GM19372 (cell line): ENCODE data around the gene SLC6A18.

ENCODE experiments used
- ATAC-seq: cut with Tn5 transposase; IDR thresholded peaks from one replicate; pipeline ENCODE4 v1.9.1; 2021; ENCODE audit warnings: mild to moderate bottlenecking, low read depth, moderate library complexity; ENCODE audit not compliant: unreplicated experiment

The SLC6A18 gene

DNA sequence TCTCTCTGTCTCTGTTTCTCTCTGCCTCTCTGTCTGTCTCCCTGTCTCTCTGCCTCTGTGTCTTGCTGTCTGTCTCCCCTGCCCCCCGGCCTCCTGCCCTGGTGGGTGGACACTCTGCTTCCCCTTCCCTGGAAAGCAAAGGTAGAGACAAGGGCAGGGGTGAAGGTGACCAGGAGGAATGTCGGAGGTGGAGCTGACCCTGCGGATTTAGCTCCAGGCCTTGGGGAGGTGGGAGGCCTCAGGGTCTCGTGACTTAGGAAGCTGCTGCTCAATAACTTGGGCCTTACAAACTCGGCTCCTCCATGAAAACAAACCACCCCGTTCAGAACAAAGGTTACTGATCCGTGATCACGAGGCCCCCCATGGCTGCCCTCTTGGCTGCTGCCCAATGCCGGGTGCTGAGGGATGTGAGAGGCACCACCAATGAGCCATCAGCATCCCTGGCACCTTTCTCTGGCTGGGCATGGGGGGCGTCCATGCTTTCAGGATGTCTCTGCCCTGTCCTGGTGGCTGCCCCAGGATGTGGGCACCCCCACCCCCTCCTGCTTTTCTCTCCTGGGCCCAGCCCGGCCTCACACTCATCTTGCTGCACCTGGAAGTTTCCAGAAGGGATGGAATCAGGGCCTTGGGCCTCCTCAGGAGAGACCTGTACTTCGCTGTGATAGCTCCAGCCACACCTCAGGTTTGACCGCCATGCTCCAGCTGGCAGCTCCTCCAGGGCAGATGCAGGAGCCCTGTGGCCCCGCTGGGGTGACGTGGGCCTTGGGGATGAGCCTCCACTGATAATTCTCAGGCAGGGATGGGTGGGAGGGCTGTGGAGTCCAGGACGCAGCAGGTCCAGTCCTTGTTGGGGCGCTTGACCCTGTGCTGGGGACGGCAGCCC is 38.6 kb upstream of the SLC6A18 start:
- ATAC-seq, result no peak

DNA sequence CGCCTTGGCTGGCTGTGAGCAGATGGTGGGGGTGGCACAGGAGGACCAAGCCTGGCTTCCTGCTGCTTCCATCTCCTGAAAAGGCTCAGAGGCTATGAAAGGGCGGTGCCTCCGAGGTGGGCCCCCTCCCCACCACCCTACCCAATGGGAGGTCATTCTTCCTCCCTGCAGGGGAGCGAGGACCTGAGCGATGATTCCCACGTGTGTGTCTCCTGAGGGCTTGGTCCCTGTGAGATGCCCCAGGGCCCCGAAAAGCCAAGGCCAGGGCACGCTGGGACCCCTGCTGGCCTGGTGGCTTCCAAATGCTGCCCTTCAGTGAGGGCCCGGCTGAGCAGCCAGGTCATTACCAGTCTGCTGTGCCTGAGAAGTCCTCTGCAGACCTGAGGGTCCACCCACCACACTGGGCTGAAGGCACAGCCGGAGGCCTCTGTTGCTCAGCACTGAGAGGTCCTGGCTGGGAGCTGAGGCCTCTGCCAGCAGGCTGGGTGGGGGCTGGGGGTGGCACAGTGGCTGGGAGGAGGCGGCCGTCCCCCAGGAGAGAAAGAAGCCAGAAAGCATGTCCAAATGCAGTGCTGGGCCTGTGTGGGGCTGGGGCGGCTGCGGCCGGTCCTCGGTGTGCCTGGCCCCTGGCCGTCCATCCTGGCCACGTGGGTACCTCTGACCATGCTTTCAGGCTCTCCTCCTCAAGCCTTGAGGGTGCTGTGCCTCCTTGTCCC is 37.8 kb upstream of the SLC6A18 start:
- ATAC-seq, result no peak

DNA sequence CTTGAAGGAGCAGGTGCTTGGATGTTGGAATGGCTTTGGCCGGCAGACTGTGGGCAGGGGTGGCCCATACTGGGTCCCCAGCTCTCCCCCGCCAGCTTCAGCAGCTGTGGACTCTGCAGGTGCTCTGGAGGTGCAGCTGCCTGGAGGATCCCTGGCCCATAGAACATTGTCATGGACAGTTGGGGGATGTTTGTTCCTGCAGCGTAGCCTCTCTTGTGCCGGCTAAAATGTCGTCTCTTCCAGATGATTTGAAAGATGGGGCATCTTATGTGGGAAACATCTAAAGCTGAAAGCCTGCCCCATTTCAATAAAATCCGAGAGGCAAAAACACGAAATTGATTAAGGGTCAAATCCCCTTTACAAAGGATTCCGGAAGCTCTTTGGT is 37.2 kb upstream of the SLC6A18 start:
- ATAC-seq, result no peak

DNA sequence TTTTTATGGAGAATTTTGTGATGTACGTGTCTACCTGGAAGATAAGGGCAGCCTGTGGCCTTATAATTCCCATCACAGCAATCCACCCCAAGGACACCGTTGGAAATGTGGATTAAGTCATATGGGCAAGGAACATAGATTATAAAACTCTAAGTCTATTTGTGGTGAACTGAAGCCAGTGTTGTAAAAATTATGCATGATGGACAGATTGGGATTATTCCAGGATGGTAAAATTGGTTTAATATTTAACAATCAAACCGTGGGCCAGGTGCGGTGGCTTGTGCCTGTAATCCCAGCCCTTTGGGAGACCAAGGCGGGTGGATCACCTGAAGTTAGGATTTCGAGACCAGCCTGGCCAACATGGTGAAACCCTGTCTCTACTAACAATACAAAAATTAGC is 36.7 kb upstream of the SLC6A18 start:
- no peak for ATAC-seq

DNA sequence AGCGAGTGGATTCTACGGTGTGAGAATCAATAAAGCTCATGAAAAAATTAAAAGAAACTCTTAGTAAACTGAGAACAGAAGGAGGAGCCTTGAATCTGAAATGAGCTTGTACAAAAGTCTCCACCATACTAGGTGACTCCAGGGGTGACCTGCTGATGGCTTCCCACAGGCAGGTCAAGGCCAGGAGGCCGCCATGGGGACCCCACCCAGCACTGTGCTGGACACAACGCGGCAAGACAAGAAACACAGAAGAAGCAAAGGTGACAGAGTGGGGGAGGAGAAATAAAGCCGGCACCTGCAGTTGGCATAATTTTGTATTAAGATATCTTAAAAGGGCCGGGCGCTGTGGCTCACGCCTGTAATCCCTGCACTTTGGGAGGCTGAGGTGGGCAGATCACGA is 35.9 kb upstream of the SLC6A18 start:
- ATAC-seq, result no peak

DNA sequence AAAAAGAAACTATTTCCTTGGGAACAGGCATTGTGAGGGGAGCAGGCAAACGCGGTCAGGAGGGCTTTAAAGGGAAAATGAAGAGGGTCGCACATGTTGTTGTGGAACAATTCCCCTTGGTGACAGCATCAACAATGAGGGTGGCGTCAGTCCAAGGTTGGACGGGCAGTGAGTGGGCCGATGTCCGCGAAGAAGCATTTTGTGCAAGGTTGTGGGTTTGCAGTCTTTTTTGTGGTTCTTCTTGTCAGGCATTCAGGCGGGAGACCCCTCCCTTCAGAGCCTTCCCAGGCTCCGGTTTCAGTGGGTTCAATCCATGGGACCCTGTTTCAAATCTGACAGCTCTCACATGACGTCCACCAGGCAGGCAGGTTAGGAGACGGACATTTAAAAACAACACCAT is 34.9 kb upstream of the SLC6A18 start:
- no peak for ATAC-seq

DNA sequence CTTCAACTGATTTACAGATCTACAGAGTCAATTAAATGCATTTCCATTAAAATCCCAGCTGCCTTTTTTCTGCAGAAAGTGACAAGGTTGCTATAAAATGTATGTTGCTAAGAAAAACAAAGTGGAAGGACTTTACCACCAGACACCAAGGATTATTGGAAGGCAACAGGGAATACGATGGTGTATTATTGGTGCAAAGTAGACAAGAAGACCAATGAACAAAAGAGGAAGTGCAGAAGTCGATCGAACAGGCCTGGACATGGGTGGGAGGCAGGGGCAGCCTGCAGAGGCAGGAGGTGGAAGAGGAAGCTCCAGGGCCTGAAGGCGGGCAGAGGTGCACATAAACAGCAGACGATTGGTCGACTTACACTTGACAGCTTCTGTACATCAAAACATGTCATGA is 34.3 kb upstream of the SLC6A18 start:
- ATAC-seq, result no peak

DNA sequence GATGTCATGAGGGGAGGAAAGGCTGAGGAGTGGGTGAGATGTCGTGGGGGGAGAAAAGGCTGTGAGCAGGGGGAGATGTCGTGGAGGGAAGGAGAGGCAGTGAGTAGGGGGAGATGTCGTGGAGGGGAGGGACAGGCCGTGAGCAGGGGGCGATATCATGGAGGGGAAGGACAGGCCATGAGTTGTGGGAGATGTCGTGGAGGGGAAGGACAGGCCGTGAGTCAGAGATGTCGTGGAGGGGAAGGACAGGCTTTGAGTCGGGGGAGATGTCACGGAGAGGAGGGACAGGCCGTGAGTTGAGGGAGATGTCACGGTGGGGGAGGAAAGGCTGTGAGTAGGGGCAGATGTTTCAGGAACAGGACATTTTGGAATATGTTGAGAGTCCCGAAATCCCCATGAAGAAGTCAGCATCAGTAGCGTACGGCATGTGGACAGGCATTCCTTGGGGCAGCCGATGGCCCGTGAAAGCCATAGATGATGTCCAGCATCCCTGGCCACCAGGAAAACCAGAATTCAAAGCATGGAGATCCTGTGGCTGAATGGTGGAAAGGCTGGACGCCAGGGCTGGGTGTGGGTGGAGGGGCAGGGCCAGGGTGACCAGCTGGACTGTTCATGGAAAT is 32.1 kb upstream of the SLC6A18 start:
- ATAC-seq, result no peak

DNA sequence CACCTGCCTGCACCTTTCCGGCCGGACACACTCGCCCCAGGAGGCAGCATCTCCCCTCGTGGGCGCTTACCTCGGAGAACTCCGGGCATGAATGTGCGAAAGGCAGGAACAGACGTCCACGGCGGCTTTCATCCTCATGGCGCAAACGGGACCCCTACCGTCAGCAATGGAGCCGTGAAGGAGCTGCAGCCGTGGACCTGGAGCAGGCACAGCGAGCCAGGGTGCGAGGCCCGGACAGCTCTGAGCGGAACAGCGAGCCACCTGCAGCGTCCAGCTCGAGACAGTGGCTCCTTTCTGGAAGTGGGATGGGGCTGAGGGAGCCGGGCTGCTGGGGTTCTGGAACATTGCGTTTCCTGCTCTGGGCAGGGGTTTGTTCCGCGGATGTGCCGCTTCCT is 31.6 kb upstream of the SLC6A18 start:
- ATAC-seq, result no peak

DNA sequence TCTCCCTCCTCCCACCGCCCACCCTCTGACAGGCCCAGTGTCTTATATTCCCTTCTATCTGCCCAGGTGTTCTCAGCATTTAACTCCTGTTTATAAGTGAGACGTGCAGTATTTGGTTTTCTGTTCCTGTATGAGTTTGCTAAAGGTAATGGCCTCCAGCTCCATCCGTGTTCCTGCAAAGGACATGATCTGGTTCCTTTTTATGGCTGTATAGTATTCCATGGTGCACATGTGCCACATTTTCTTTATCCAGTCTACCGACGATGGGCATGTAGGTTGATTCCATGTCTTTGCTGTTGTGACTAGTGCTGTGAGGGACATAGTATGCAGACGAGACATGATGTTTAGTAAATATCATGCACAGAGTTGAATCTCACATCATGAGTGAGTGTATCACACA is 30.8 kb upstream of the SLC6A18 start:
- no peak for ATAC-seq

DNA sequence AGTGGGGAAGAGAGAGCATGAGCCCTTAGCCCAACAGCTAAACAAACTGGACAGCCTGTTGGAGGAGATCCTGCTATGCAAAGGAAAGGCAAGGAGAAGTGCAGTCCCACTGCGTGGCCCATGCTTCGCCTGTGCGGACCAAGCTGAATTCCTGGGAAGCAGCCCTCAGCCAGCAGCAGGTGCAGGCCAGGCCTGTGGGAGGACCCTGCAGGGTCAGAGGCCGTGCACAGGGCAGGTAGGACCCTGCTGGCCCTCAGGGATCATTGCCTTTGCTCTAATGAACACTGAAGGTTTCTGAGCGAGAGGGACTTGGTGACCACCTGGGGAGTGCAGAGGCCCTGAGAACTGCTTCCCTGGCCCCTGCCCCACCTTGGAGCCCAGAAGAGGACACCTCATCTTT is 29.7 kb upstream of the SLC6A18 start:
- ATAC-seq, result no peak

DNA sequence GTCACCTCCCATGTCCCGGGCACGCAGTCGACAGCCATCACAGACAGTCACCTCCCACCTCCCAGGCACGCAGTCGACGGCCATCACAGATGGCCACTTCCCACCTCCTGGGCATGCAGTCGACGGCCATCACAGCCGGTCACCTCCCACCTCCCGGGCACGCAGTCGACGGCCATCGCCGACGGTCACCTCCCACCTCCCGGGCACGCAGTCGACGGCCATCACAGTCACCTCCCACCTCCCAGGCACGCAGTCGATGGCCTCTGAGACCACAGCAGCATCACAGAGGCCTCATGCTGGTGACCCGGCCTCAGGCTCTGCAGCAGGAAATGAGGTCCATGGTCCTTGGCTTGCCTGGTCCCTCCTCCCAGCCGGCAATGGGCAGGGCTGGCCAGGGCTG is 29.3 kb upstream of the SLC6A18 start:
- no peak for ATAC-seq

DNA sequence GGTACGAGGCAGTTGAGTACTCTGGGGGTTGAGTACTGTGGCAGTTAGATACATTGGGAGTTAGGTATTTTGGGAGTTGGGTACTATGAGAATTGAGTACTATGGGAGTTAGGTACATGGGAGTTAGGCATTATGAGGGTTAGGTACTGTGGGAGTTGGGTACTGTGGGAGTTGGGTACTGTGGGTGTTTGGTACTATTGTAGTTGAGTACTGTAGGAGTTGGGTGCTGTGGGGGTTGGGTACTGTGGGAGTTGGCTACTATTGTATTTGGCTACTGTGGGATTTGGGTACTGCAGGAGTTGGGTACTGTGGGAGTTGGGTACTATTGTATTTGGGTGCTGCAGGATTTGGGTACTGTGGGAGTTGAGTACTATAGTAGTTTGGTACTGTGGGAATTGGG is 28.6 kb upstream of the SLC6A18 start:
- no peak for ATAC-seq

DNA sequence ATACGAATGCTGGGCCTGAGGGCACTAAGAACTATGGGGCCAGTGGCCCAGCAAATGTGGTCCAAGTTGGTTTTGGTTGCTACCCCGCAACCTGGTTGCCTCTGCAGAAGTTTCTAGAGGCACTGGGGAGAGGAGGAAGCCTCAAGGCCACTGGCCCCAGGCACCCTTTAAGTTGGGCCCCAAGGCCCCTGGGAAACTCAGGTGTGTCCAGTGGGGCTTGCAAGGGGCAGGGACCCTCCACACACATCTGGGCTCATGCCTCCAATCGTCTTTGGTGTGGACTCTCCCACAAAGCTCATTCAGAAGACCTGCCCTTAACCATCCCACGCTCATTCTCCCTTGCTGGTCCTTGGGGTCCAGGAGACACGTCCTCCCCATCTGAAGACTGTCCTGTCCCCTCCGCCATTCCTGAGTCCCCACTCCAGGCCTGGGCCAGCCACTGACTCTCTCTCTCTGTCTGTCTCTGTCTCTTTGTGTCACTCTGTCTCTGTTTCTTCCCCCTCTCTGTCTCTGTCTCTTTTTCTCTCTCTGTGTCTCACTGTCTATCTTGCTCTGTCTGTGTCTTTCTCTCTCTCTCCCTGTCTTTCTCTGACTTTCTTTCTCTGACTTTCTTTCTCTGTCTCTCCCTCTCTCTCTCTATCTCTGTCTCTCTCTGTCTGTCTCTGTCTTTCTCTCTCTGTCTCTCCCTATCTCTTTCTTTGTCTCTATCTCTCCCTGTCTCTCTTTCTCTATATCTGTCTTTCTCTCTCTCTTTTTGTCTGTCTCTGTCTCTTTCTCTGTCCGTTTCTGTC is 27.1 kb upstream of the SLC6A18 start:
- ATAC-seq, result no peak

DNA sequence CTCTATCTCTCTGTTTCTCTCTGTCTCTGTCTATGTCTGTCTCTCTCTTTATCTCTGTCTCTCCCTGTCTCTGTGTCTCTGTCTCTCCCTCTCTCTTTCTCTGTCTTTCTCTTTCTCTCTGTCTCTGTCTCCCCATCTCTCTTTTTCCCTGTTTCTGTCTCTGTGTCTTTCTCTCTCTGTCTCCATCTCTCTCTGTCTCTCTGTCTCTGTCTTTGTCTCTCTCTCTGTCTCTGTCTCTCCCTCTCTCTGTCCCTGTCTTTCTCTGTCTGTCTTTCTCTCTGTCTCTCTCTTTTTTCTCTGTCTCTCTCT is 25.9 kb upstream of the SLC6A18 start:
- no peak for ATAC-seq

DNA sequence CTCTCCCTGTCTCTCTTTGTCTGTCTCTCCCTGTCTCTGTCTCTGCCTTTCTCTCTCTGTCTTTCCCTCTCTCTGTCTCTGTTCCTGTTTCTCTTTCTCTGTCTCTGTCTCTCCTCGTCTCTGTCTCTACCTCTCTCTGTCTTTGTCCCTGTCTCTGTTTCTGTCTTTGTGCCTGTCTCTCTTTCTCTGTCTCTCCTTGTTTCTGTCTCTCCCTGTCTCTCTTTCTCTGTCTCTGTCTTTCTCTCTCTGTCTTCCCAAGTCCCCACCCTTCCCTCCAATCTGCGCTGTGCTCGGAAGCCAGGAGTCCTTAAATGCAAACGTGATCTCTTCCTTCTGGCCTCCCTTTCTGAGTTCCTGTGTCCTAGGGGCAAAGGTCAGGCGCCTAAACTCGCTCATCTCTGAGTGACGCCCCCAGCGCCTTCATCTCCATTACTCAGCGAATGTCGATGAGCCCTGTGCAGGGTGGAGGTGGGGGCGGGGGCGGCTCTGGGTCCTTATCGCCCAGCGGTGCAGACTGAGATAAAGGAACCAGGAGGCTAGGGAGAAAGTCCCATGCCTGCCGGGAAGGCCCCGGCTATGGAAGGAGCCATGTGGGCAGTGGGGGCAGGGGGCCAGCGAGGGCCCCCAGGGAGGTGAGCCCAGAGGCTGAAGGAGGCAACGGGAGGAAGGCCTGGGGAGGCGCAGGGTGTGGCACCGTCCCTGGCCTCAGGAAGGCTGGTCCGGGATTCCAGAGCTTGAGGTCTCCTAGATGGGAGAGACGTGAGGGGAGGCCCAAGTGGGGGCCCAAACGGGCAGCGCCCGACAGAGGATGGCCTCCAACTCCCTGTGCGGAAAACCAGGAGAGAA is 25.3 kb upstream of the SLC6A18 start:
- no peak for ATAC-seq

DNA sequence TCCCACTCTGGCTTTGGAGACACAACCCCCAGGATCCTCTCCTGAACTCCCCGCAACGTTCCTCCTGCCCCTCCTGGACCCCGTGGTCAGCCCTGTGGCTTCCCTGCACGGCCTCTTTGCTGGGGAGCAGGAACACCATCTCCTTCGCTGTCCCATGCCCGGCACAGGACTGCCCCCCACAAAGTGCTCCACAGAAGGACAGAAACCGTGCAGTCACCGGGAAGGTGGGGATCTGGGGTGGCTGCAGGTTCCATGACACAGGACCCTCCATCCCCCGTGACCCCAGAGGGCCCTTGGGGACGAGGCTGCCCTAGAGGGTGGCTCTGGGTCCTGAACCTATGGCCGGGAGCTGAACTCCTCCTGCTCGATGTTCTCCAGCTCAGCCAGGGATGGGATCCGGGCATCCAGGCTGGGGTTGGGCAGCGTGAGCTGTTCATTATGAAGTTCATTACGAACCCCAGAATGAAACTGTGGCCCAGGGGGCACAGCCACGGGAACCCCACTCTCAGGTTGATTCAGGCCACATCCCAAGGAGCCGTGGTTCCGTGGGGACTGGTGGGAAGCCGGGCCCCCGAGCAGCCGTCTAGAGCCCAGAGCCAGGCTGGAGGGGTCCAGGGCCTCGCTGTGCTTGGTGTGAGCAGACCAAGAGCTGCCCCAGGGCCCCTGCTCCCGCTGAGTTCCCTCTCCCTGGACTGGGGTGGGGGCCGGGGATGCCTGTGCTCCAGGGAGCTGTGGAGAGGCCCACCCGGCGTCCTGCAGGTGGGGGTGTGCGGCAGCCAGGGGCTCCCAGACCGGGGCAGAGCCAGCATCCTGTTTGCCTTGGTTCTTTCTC is 24.5 kb upstream of the SLC6A18 start:
- ATAC-seq, result no peak

DNA sequence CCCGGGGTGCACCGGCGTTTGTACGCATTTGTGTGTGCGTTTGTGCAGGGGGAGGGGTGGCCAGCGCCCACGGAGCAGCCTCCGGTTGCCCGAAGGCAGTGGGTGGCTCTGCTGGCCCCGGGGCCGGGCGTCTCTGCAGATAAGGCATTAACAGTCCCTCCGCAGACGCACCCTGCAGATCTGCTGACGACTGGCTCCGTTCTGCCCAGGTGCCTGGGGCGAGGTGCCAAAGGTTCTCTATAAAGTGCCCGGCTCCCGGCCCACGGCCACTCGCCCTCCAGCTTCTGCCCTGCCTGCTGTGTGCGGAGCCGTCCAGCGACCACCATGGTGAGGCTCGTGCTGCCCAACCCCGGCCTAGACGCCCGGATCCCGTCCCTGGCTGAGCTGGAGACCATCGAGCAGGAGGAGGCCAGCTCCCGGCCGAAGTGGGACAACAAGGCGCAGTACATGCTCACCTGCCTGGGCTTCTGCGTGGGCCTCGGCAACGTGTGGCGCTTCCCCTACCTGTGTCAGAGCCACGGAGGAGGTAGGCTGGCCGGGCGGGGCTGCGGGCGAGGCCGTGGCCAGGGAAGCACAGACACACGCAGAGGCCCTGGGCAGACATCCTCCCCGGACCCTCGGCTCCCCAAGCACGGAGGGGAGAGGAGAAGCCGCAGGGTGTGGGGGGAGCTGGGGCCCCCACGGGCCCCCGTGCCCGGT is 23.7 kb upstream of the SLC6A18 start, which contains the start of gene SLC6A19:
Gene SLC6A19, plus strand, starts transcription at position 269 of the 699 bp plus-strand sequence. Its CDS starts 56 bp downstream, at position 325.
- ATAC-seq, result no peak
